HG03066 (cell line): ENCODE measurements around the gene GTSF1L.
A peak's percentile ranks its signal among the peaks of the same experiment; 100 is the strongest.

ENCODE experiments used
- ATAC-seq: cut with Tn5 transposase; IDR thresholded peaks from one replicate; pipeline ENCODE4 v1.9.1; 2021; ENCODE audit warnings: low read depth; ENCODE audit not compliant: unreplicated experiment

The GTSF1L gene

DNA sequence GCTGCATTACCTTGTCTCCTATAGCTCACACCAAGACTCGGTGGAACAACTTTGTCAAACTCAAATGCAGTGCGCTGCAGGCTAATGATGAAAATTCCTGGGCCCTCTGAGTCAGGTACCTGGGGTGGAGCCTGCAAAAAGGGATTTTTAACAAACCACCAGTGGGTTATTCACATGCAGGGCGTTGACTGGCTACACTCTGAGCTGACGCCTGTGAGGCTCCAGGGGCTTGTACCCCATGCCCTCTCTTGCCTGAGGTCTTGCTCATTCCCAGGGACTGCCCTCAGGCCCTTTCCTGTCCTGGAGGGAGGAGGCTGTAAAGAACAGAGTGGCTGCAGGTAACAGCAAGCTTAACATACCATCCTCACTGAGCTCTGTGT, 9.2 kb downstream of the GTSF1L start:
- ATAC-seq: no peak

DNA sequence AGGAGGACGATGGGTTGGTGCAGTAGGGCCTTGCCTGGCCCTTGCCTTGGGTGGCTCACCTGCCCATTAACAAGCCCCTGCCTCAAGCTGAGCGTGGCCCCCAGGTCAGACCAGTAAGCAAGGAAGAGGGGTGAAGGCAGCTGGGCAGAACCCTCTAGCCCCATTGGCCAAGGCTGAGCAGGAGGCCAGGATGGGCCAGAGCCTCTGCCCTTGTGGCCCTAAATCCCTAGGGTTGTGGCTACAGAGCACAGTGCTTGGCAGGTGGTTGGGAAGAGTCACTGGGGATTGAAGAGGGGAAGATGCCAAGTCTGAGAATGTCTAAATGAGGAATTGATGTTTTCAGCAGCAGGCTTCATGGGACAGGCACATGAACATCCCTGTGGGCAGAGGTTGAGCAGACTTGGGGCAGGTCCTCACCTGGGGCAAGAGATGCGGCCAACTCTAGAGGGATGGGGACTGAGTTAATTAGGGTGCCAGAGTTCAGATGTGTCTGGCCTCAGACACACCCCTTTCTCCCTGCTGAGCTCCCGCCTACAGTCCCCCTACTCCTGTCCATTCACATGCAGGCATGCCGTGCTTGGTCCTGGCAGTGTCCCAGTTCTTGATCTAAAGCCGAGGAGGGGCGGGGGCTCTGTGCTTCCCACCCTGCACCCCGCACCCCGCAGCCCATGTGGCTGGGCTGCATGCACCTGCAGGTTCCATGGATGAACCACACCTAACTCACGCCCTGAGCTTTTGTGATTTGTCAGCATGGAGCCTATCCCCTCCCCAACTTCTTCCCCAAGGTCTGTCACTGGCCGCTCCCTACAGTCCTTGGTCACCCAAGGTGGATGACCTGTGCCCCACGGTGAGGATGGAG, 9.8 kb downstream of the GTSF1L start:
- ATAC-seq: no peak

DNA sequence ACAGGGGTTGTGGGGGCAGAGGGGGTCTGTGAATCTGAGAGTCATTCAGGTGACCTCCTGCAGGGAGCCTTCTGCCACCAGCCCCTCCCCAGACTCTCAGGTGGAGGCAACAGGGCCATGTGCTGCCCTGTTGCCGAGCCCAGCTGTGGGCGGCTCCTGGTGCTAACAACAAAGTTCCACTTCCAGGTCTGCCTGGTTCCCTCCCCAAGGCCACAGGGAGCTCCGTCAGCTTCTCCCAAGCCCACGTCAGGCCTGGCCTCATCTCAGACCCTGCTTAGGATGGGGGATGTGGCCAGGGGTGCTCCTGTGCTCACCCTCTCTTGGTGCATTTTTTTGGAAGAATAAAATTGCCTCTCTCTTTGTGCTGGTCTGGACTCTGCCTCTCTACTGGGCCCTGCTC, 10.7 kb downstream of the GTSF1L start:
- ATAC-seq: no peak

DNA sequence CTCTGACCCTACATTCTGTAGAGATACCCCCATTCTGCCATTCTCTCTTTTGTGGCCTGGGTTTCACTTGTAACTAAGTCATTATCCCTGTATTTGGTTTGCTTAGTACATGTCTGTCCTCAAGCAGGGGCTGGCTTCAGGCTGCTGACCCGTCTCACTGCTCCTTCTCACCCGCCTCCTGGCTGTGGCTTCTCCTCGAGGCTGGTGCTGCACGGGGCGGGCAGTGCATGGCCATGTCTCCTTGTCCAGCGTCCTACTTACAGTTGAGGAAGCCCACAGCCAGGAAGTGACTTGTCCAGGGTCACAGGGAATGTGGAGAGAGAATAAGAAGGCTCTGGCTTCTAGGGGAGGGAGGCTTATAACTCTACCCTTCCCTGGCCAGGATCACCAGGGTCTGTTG, 11.3 kb downstream of the GTSF1L start:
- ATAC-seq: no peak

DNA sequence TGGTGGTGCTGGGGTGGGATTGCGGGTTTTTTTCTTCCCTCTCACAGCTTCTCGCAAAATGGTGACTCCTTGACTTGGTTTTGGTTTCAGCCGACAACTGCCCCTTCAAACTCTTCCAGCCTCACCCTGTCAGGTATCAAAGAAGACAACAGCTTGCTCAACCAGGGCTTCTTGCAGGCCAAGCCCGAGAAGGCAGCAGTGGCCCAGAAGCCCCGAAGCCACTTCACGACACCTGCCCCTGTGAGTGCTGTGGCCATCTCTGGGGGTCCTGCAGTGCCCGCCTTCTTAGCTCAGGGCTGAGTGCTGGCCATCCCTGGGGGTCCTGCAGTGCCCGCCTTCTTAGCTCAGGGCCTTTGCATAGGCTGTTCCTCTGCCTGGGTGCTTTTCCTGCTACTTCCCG, 11.8 kb downstream of the GTSF1L start:
- ATAC-seq: no peak

DNA sequence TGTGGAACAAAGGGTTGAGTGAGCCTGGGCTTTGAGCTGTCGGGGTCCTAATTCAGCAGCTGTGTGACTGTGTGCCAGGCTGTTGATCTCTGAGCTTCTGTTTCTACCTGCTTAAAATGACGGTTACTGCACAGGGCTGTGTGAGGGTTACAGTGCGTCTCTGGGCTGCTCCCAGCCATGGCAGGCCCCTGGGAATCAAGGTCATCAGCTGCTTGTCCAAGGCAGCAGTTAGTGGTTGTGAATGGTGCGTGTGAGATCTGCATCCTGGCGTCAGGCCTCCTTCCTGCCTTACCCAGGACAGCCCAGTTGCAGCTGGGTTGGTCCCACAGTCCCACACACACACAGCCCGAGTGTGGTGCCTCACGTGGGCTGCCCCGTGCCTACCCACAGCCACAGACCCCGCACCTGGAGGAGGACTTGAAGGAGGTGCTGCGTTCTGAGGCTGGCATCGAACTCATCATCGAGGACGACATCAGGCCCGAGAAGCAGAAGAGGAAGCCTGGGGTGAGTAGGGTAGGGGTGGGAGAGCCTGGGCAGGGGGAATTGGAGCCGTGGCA, 15.6 kb downstream of the GTSF1L start:
- no peak for ATAC-seq

DNA sequence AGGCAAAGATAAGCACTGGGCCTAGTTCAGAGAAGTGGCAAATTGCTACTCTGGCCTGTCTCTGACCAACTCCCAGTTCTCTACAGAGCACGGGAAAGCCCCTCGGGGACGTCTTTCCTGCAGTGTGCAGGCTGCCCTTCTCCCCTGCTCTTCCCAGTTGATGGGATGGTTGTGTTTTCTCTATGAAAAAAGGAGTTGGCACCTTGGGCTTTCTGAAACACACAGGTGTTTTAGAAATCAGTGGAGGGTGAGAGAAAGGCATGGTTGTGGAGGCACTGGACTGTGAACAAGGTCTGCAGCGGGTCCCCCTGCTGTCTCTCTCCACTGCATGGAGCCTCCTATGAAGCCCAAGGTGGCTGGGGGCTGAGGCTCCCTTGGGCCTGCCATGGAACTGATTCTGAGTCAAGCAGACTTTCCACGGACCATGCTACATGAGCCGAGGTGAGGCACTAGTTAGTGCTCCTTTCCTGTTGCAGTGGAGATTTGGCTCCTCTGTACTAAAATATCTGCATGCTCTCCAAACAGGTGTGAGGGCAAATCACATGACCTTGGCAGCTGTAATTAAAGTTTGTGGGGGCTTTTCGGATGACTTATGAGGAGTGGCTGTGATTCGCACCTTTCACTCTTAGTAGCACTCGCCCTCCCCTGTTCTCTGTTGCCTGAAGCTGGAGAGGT, 16.3 kb downstream of the GTSF1L start:
- peak; percentile 64 for ATAC-seq

DNA sequence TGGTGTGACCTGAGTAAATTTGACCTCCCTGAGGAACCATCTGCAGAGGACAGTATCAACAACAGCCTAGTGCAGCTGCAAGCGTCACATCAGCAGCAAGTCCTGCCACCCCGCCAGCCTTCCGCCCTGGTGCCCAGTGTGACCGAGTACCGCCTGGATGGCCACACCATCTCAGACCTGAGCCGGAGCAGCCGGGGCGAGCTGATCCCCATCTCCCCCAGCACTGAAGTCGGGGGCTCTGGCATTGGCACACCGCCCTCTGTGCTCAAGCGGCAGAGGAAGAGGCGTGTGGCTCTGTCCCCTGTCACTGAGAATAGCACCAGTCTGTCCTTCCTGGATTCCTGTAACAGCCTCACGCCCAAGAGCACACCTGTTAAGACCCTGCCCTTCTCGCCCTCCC, 24.3 kb downstream of the GTSF1L start:
- ATAC-seq: no peak

DNA sequence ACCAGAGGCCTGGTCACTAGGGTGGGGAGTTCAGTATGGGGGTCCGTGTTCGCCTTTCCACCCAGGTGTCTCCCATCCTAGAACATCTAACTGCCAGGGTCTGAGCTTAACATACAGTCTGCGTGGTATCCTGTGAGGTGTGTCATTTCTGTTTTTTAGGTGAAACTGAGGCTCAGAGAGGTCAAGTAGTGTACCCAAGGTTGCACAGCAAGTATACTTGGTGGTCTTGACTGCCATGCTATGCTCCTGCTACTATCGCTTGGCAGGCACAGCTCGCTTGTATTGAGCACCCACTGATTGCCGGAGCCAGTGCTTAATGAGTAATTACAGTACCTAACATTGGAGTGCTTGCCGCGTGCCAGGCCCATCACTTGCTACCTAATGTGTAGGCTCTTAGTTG, 26.2 kb downstream of the GTSF1L start:
- no peak for ATAC-seq

DNA sequence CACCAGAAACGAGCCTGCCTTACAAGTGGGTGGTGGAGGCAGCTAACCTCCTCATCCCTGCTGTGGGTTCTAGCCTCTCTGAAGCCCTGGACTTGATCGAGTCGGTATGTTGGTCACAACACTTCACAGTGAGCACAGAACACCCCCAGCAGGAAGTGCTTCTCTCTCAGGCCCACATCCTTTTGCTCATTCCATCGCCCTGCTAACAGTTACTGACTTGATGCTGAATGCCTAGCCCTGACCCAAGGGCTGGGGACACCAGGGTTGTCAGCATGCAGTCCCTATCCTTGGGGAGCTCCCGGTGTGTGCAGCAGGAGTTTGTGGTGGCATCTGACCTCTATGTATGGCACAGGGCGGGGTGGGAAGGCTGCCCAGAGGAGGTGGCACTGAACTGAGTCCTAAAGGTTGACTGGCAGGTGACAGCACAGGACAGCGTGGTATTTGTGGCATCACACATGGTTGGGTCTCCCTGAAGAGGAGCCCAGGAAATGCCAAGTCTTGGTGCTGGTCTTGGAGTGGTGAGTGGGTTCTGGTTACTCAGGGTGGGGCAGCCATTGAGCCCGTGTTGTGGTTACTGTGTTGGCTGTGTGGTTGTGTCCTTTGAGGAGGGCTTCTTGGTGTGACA, 26.7 kb downstream of the GTSF1L start:
- ATAC-seq: no peak

DNA sequence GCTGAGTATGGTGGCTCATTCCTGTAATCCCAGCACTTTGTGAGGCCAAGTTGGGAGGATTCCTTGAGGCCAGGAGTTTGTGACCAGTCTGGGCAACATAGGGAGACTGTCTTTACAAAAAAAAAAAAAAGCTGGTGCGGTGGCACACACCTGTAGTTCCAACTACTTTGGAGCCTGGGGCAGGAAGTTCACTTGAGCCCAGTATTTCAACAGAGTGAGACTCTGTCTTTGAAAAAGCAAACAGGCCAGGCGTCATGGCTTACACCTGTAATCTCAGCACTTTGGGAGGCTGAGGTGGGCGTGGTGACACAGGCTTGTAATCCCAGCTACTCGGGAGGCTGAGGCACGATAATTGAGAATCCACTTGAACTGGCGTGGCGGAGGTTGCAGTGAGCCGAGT, 31.2 kb downstream of the GTSF1L start:
- no peak for ATAC-seq

DNA sequence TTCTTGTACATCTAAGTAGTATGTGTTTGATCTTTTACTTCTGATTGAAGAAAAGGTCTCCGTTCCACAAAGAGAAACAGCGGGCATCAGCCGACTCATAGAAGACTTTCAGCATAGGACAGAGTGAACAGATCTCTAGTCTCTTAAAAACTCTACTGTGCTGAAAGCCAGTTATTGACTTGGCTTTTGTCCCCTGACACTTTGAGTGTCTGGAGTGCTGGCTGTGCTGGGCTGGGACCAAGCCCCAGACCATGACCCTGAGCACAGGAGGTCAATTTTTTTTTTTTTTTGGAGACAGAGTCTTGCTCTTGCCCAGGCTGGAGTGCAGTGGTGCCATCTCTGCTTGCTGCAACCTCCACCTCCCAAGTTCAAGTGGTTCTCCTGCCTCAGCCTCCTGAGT, 32.0 kb downstream of the GTSF1L start:
- ATAC-seq: no peak

DNA sequence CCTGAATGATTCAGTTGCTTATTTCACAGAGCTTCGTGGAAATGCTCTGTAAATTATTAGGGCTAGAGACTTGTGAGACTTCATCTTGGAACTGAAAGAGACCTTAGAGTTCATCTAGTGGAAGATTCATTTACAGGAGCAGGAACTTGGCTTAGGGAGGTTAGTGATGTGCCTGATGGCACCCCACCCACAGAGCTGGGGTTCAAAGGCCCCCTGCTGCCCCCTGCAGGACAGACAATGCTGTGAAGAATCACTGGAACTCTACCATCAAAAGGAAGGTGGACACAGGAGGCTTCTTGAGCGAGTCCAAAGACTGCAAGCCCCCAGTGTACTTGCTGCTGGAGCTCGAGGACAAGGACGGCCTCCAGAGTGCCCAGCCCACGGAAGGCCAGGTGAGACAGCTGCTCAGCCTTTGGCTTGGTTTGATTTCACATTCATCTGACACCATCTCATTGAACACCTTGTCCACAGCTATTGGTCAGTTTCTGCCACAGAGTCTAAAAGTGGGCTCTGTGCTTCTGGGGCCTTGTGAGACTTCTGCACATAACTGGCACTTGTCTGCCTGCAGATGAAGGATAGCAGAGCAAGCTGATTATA, 34.8 kb downstream of the GTSF1L start:
- no peak for ATAC-seq

DNA sequence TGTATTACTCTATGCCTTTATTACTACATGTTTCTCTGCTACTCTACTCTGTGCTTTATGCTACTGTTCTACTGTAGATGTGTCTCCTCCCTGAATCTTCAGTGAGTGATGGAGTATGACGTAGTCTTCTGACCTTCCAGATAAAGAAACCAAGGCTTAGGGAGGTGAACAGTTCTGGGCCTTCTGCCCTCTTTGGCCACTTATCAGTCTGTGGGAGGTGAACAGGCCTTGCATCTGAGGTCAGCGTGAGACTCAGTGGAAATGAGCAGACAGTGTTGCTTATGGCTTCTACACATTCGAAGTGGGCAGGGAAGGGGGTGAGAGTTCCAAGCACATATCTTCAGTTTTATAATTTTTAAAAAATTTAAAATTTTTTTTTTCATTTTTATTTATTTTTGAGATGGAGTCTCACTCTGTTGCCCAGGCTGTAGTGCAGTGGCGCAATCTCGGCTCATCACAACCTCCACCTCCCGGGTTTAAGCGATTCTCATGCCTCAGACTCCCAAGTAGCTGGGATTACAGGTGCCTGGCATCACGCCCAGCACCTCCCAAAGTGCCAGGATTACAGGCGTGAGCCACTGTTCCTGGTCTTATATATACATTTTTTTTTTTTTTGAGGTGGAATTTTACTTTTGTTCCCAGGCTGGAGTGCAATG, 35.7 kb downstream of the GTSF1L start:
- no peak for ATAC-seq

DNA sequence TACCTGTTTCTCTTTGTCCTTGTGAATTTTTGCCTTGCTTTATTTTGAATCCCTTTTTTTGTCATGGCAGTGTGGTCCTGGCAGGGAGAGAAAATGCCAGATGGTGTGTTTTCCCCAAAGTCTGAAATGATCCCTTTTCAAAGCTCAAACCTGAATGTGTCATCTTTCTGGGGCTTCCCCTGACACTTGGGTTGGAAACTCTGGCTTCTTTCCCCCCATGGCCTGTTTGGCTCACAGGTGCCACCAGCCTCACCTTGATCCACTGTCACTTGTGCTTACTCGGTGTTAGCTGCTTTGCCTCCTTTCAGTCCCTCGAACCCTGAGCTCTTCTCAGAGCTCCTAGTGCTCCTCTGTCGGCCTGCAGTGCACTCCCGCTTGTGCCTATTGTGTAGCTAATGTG, 37.6 kb downstream of the GTSF1L start:
- no peak for ATAC-seq

DNA sequence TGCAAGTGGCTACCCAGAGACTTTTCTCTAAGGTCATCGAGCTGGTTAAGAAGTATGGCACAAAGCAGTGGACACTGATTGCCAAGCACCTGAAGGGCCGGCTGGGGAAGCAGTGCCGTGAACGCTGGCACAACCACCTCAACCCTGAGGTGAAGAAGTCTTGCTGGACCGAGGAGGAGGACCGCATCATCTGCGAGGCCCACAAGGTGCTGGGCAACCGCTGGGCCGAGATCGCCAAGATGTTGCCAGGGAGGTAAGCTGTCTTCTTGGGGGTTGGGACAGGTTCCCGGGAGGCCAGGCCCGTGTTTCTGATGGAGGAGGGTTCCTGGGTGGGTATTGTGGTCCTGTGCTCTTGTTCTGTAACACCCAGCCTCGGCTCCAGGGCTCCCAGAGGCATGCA, 40.0 kb downstream of the GTSF1L start:
- no peak for ATAC-seq

DNA sequence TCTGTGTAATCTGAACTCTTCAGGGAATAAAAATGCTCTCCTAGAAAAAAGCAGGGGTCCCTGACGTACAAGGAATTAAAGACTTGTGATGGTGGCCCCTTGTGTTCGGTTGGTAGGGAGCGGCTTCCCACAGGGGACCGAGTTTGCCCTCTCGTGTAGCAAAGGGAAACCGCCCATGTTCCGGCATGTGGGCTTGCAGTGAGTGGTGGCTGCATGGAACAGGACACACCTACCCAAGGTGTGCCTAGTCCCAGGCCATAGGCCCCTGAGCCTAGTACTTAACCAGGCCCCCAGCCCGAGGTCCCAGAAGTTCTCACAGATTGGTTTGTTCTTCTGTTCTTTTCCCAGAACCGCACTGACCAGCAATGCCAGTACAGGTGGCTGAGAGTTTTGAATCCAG, 44.4 kb downstream of the GTSF1L start:
- ATAC-seq: no peak

DNA sequence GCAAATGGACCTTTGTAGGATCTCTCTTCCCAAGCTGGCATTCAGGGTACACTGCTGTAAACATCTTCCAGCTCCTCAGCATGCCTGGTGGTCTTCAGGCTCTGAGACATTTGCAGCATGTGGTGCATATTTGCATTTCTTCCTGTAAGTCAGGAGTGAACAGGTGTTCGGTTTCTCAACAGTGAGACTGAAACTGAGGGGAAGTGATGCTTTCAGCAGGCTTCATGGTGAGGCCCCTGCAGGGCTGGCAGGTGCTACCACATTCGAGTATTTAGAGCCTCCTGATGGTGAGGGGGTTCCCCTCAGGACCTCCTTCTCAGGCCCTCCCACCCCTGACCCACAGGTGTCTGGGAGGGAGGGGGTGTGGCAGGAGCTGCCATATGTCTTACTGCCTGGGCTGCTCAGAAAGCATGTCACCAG, 44.8 kb downstream of the GTSF1L start:
- peak; percentile 95 for ATAC-seq

DNA sequence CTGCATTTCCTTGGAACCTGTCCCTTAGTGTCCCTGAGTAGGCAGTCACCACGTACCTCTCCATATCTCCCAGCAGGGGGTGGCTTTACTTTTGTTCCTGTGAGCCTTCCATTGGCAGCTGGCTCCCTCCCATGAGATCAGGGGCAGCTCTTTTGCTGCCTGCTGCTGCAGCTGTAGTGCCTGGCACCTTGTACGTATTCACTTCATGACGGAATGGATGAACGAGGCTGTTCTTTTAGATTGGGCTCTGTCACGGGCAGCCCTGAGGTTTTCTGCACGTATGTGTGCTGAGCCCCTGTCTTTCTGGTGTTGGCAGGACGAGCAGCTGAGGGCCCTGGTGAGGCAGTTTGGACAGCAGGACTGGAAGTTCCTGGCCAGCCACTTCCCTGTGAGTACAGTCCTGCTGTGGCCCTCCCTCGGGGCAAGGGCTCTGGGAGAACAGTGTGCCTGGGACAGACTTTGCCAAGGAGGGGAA, 45.3 kb downstream of the GTSF1L start:
- peak; percentile 7 for ATAC-seq

DNA sequence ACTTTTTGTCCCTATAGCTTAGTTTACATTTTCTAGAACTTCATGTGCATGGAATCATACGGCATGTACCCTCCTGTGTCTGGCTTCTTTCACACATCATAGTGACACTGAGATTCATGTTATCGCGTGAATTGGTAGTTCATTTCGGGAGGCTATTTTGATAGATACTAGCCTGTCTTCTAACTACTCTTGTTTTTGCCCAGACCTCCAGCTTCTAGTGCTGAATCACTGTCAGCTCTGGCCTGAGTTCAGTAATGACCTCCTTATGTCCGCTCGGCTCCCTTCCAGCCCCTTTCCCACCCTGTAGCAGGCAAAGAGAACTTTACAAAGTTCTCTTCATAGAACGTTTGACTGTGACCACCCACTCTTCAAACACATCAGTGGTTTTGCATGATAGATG, 45.8 kb downstream of the GTSF1L start:
- no peak for ATAC-seq
